Large intestine (tissue), 12 donors: Measurements from ENCODE around the gene TYW1. TPM values are rescaled to one million over a fixed set of nuclear protein-coding genes. Genes with fewer than 3 reads are reported as not detected.
A peak's percentile ranks its signal among the peaks of the same experiment; 100 is the strongest.
"Not testable (repeated sequence)": the region's sequence is repeated elsewhere in the genome, so short reads cannot be mapped to it uniquely, and the experiment has no call there.

ENCODE experiments used
- DNase-seq, 2 donors: peaks; one replicate each; pipeline versions ENCODE4 v3.0.0 to v3.0.0-alpha.2; 2013
- H3K27ac ChIP-seq: one replicate; pipeline ENCODE4 v1.5.1; 2013; ENCODE audit warnings: low read length
- H3K27me3 ChIP-seq: 2 replicates; pipeline ENCODE4 v1.6.1; 2013; ENCODE audit warnings: low read length; ENCODE audit not compliant: control insufficient read depth, insufficient read depth
- H3K36me3 ChIP-seq: 2 replicates; pipeline ENCODE4 v1.6.1; 2013; ENCODE audit warnings: low read length; ENCODE audit not compliant: control insufficient read depth, insufficient read depth
- H3K4me1 ChIP-seq: one replicate; pipeline ENCODE4 v1.6.1; 2013; ENCODE audit warnings: low read length; ENCODE audit not compliant: control insufficient read depth, insufficient read depth
- H3K4me3 ChIP-seq: one replicate; pipeline ENCODE4 v1.5.1; 2013; ENCODE audit warnings: low read length
- H3K9me3 ChIP-seq: one replicate; pipeline ENCODE4 v1.6.1; 2013; ENCODE audit warnings: mild to moderate bottlenecking, low read depth, low read length, moderate library complexity; ENCODE audit not compliant: control insufficient read depth
- WGBS: methylation state at CpG from one replicate; pipeline ENCODE4 v1.1.5; 2013; ENCODE audit warnings: low lambda C conversion rate; ENCODE audit not compliant: insufficient coverage; 5-methylcytosine and 5-hydroxymethylcytosine counted together
- long read RNA-seq, 11 donors: transcript quantifications; one replicate each; lab custom pipeline, GENCODE V29; 2026
- polyA plus RNA-seq: library from polyadenylated mRNA; unstranded; fragments of 120-200 nt; gene quantifications from one replicate; pipeline ENCODE4 v1.2.1, GENCODE V29; 2013

The TYW1 gene, protein sequence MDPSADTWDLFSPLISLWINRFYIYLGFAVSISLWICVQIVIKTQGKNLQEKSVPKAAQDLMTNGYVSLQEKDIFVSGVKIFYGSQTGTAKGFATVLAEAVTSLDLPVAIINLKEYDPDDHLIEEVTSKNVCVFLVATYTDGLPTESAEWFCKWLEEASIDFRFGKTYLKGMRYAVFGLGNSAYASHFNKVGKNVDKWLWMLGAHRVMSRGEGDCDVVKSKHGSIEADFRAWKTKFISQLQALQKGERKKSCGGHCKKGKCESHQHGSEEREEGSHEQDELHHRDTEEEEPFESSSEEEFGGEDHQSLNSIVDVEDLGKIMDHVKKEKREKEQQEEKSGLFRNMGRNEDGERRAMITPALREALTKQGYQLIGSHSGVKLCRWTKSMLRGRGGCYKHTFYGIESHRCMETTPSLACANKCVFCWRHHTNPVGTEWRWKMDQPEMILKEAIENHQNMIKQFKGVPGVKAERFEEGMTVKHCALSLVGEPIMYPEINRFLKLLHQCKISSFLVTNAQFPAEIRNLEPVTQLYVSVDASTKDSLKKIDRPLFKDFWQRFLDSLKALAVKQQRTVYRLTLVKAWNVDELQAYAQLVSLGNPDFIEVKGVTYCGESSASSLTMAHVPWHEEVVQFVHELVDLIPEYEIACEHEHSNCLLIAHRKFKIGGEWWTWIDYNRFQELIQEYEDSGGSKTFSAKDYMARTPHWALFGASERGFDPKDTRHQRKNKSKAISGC
- 20.0 TPM for polyA plus RNA-seq
- long read RNA-seq, donor 1, result 0 reads
- long read RNA-seq, donor 2, partial matches to known transcripts, result 0 of 2 reads
- long read RNA-seq, donor 2, other reads (novel, unspliced or antisense), result 0 of 2 reads
- long read RNA-seq, donor 3, partial matches to known transcripts, result 0 of 1 reads
- long read RNA-seq, donor 3, other reads (novel, unspliced or antisense), result 0 of 1 reads
- long read RNA-seq, donor 4, result 0 reads
- long read RNA-seq, donor 5, partial matches to known transcripts, result 110 of 117 reads
- long read RNA-seq, donor 5, other reads (novel, unspliced or antisense), result 6 of 117 reads
- long read RNA-seq, donor 6, partial matches to known transcripts, result 7 of 11 reads
- long read RNA-seq, donor 6, other reads (novel, unspliced or antisense), result 0 of 11 reads
- long read RNA-seq, donor 7, partial matches to known transcripts, result 0 of 1 reads
- long read RNA-seq, donor 7, other reads (novel, unspliced or antisense), result 0 of 1 reads
- long read RNA-seq, donor 8, partial matches to known transcripts, result 122 of 211 reads
- long read RNA-seq, donor 8, other reads (novel, unspliced or antisense), result 86 of 211 reads
- long read RNA-seq, donor 9, partial matches to known transcripts, result 0 of 4 reads
- long read RNA-seq, donor 9, other reads (novel, unspliced or antisense), result 0 of 4 reads
- long read RNA-seq, donor 10, partial matches to known transcripts, result 179 of 194 reads
- long read RNA-seq, donor 10, other reads (novel, unspliced or antisense), result 13 of 194 reads
- long read RNA-seq, donor 11, partial matches to known transcripts, result 0 of 5 reads
- long read RNA-seq, donor 11, other reads (novel, unspliced or antisense), result 0 of 5 reads

DNA sequence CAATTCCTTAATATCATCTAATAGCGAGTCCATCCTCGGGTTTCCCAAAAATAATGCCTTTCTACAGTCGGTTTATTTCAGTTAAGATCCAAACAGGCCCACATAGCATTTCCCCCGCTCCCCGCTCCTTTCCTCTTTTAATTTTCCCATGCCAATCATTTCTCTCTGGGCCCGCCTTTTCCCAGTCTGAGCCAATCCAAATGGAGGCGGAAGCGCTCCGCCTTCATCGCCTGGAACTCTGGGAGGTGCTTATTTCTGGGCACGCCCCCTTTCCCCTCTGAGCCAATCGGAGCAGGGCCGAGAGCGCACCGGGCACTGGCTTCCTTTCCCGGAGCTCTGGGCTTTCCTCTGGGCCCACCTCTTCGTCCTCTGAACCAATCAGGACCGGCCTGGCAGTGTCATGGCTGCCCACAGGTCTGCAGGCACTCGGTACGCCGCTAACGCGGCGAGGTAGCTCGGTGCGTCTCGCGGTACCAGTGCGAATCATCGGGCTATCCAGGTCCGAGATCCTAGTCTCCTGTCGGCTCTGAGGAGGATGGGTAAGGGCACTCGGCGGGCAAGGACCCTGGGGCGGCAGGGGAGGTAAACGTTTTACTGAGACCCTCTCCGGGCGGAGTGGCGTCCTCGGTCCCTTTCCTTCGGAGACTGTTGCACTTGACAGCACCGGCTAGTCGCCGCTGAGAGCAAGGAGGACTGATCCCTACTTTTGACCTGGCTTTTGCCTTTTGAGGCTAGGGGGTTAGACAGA lies at the start of gene TYW1:
TSS of gene TYW1 (plus strand) at position 390 of the 748 bp plus-strand sequence. CDS start at position 536, 146 bp downstream.
- H3K27me3 ChIP-seq, H3K9me3 ChIP-seq, H3K4me1 ChIP-seq: not testable (repeated sequence)
- H3K27ac ChIP-seq, result peak within 1 kb of the TSS; percentile 70
- H3K4me3 ChIP-seq, result peak within 1 kb of the TSS; percentile 68
- peak; percentile 97 to 99 for DNase-seq
- WGBS, result no CpG with 5 or more reads among the region's 44 CpGs
- H3K36me3 ChIP-seq, result peaks cover 18% of the 10 kb centered on the region

DNA sequence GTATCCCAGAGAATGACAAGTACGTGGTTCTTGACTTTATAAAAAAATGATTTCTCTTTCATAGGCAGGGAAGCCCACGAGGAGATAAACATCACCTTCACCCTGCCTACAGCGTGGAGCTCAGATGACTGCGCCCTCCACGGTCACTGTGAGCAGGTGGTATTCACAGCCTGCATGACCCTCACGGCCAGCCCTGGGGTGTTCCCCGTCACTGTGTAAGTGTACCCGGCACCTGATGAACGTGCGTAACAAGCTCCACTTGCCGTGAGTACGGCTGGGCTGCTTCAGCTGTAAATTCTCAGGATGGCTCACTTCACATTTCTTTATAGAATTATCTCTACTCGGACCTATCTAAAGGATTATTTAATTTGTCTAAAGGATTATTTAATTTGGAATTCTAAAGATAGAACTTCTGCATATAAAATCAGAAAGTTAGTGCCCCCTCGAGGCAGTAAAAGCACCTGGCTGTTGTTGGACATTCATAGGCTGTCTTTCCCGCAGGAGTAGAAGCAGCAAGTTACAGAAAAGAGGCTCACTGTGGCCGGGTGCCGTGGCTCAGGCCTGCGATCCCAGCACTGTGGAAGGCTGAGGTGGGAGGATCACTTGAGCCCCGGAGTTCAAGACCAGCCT lies 48.0 kb upstream of the TYW1 start:
- 80% methylated on average over 1 of the region's 19 CpGs for WGBS
- Histone ChIP-seq H3K4me1 (peaks cover 18% of the 10 kb centered on the region), H3K27me3 (no peaks in the 10 kb centered on the region), H3K36me3 (peaks cover 64% of the 10 kb centered on the region), H3K4me3 (no peak overlapping the region), H3K9me3 (no peaks in the 10 kb centered on the region), H3K27ac (no peak overlapping the region)
- no peak for DNase-seq

DNA sequence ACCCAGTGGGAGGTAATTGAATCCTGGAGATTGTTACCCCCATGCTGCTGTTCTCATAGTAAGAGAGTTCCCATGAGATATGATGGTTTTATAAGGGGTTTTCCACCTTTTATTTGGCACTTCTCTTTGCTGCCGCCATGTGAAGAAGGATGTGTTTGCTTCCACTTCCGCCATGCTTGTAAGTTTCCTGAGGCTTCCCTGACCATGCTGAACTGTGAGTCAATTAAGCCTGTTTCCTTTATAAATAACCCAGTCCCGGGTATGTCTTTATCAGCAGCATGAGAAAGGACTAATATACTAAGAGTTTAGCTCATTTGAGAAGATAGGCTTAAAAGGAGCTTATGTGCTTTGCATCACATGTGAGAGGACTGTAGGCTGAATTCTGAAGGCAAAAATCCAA lies 46.3 kb upstream of the TYW1 start:
- H3K9me3 ChIP-seq, result no peaks in the 10 kb centered on the region

DNA sequence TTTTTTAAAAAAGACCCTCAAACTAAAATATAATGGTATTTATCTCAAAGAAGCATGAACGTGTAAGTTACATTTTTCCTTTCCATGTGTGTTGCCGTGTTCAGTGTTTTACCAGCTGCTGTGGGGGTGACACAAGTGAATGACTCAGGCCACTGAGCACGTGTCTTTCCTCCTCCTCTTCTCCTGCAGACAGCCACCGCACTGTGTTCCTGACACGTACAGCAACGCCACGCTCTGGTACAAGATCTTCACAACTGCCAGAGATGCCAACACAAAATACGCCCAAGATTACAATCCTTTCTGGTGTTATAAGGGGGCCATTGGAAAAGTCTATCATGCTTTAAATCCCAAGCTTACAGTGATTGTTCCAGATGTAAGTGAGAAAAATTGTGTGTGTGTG lies 45.9 kb upstream of the TYW1 start:
- peaks cover 69% of the 10 kb centered on the region for H3K36me3 ChIP-seq
- no peak for DNase-seq
- H3K9me3 ChIP-seq, result no peaks in the 10 kb centered on the region
- no peak overlapping the region for H3K27ac ChIP-seq
- H3K4me3 ChIP-seq, result no peak overlapping the region
- peaks cover 18% of the 10 kb centered on the region for H3K4me1 ChIP-seq
- H3K27me3 ChIP-seq, result no peaks in the 10 kb centered on the region
- 71% methylated on average over 1 of the region's 8 CpGs for WGBS

More for the DNA sequence above, 46.3 kb upstream of the TYW1 start:
- H3K4me1 ChIP-seq, result peaks cover 18% of the 10 kb centered on the region
- peaks cover 68% of the 10 kb centered on the region for H3K36me3 ChIP-seq
- DNase-seq, result no peak
- 100% methylated on average over 1 of the region's 3 CpGs for WGBS
- no peak overlapping the region for H3K27ac ChIP-seq
- no peaks in the 10 kb centered on the region for H3K27me3 ChIP-seq
- H3K4me3 ChIP-seq, result no peak overlapping the region

DNA sequence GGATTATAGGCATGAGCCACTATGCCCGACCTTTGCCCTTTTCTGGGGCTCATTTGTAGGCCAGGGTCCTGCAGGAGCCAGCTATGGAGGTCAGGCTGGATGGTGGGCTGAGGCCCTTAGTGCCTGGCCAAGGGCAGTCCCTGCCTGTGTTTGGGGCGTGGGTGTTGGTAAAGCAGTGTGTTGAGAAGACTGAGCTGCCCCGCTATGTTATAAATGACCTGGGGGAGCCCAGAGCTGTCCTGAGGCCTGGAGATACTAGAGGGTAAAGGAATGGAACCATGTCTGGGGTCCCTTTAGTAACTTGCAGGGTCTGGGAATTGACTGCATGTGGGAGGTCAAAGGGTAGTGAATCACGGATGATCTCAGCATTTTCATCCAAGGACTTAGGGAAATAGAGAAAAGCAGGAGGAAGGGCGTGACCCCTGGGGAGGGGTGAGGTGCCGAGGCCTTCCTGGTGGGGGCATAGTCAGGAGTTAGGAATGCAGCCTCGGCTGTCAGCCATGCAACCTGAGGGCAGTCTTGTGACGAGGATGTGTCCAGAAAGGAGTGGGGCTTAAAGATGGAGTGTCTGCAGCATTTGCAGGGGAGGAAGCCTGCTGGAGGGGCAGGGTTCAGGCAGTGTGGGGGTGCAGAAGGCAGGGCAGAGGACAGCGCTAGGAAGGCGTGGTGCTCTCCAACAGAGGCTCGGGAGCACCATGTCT lies 44.1 kb upstream of the TYW1 start:
- Histone ChIP-seq H3K36me3 (peaks cover 77% of the 10 kb centered on the region), H3K27ac (peak overlapping the region; percentile 74), H3K27me3 (no peaks in the 10 kb centered on the region), H3K9me3 (no peaks in the 10 kb centered on the region), H3K4me1 (peaks cover 9% of the 10 kb centered on the region), H3K4me3 (no peak overlapping the region)
- peak; percentile 74 to 84 for DNase-seq
- WGBS, result no CpG with 5 or more reads among the region's 11 CpGs

DNA sequence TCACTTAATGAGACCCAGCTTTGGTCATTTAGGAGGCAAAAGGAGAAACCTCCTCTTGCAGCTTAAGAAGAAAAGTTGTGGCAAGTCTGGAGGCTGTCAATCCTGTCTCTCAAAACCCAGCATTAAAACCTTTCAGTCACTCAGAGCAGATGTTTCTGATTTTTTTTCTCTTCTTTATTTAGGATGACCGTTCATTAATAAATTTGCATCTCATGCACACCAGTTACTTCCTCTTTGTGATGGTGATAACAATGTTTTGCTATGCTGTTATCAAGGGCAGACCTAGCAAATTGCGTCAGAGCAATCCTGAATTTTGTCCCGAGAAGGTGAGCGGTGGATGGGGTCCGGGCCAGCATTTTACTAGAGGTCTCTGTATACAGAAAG lies 43.6 kb upstream of the TYW1 start:
- Histone ChIP-seq H3K9me3 (no peaks in the 10 kb centered on the region), H3K27ac (peak overlapping the region; percentile 74), H3K36me3 (peaks cover 79% of the 10 kb centered on the region), H3K4me1 (peaks cover 9% of the 10 kb centered on the region), H3K27me3 (no peaks in the 10 kb centered on the region), H3K4me3 (no peak overlapping the region)
- DNase-seq, result no peak
- no CpG with 5 or more reads among the region's 5 CpGs for WGBS

DNA sequence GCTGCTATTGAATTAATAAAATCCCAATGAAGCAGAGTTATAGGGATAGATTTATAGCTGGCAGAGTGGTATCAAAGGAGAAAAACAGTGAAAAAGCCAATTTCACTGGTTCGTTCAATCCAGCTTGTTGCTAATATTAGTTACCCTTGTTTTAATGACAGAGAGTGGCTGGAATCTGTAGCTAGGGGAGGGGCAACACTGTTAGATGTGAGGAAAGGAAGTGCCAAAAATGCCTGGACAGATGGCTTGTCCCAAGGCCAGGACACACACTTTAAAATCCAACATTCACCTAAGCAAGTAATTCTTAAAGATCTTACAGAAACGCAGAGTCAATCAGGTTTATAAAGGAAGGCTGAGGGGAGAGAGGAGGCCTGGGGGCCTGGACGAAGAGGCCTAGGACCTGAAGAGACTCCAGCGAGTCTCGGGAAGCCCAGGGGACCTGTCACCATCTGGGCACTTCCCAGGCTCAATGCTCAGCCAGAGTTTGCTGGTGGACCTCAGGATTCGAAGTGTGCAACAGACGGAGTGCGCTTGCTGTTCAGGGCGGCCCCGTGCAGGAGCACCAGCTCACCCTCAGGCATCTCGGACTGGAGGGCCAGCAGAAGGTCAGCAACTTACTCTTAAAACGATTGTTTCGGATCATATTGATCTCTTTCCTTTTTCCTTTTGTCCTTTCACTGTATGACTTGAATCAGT lies 38.9 kb upstream of the TYW1 start:
- Histone ChIP-seq H3K4me3 (no peak overlapping the region), H3K9me3 (no peaks in the 10 kb centered on the region), H3K27me3 (no peaks in the 10 kb centered on the region), H3K27ac (no peak overlapping the region), H3K36me3 (peaks cover 58% of the 10 kb centered on the region), H3K4me1 (peaks cover 7% of the 10 kb centered on the region)
- WGBS, result no CpG with 5 or more reads among the region's 13 CpGs
- no peak for DNase-seq

DNA sequence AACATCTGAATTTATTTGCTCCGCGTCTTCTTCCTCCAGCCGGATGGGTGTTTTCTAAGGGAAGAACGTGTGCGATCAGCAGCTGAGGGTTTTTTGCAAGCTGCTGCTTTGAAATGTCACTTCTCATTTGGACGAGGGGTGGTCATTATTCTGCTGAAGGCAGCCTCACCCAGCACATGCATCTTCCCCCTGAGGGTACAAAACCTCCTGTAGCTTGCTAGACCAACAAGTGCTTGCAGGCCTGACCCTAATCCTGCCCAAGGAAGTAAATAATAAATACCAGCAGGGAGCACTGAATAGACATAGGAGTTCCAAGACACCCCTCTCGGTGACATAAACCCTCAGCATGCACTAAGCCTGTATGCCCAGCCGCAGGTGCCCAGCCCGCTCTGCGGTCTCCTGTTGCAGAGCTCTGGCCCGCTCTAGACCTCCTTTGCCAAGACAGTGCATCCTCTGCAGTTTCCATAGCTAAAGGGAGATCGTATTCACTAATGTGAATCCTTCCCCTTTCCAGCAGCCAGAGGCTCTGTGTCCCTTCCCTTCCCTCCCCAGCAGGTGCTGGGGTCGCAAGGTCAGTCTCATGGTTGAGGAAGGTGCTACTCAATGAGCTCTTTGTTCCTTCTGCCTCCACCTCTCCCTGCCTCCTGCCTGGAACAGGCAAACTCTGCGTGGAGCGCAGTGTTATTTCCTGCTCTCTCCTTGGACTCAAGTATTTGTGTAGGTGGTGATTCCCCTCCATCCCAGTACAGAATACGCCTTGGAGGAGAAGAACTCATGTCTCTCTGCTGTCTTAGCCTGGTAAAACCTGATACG lies 37.9 kb upstream of the TYW1 start:
- H3K9me3 ChIP-seq, result no peaks in the 10 kb centered on the region
- no peak overlapping the region for H3K4me3 ChIP-seq
- 100% methylated on average over 2 of the region's 17 CpGs for WGBS
- peaks cover 52% of the 10 kb centered on the region for H3K36me3 ChIP-seq
- DNase-seq, result peak; percentile 53 to 75
- H3K27ac ChIP-seq, result peak overlapping the region; percentile 37
- no peaks in the 10 kb centered on the region for H3K27me3 ChIP-seq
- peaks cover 5% of the 10 kb centered on the region for H3K4me1 ChIP-seq
